IPS DF 19.7 (cell line): ENCODE measurements around the gene RUFY4.

Source experiments
- DNase-seq: peaks from one replicate; pipeline ENCODE4 v3.0.0-alpha.2; 2013; ENCODE audit warnings: low read depth, low spot score

The RUFY4 gene

DNA sequence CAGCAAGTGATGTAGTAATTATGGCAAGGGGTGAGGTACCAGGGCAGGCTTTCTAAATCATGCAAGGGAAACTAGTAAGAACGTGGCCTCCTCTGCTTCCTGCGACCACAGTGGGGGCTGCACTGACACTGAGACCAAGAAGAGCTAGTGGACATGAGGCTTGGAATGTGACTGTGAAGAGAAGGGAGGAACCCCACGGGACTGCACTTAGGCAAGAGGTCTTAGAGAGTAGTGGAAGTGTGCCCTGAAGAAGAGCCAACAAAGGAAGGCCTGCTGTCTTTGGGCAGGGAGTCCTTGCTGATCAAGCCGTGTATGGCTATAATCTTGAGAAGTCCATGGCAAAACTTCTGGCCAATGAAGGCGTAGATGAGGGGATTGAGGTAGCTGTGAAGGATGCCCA is 8.9 kb upstream of the RUFY4 start:
- no peak for DNase-seq

DNA sequence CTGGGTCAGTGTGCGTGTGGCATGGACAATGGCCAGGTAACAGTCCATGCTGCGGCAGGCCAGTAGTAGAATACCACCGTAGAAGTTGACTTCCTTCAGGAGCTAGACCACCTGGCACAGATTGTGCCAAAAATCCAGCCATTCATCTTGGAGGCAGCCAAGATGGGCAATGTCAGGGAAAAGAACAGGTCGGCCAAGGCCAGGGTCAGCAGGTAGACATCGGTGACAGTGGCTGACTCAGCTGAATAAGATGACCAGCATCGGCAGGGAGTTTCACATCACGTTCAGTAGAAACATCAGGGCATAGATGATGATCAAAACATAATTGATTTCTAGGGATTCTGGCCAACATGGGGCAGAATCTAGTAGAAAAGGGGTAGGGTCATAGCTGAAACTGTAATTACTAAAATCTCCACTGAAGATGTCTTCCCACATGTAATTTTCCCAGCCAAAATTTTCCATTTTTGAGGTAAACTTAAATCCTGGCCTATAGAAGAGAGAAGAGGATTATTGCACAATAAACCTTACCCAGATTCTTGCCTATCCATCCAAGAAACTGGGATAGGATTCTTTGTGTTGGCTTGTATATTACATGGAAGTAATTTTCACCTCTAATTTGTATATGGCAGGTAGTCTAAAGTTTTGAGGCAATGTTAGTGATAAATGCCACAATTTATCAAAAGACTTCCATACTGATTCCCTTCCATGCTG is 7.9 kb upstream of the RUFY4 start:
- no peak for DNase-seq

DNA sequence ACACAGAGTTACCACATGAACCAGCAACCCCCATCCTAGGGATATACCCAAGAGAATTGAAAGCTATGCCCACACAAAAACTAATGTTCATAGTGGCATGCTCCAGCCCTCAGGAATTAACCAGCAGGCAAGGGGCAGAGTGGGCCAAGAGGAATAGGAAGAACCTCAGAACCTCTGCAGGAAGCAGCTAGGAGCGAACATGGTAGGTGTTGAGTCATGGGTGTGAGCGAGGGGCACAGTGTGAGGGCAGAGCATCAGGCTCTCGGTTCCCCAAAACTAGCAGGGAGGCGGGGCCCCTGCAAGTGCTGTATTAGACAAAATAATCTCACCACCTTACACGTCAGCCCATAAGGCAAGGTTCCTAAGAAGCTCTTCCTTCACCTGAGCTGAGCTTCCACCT is 5.6 kb upstream of the RUFY4 start:
- no peak for DNase-seq

DNA sequence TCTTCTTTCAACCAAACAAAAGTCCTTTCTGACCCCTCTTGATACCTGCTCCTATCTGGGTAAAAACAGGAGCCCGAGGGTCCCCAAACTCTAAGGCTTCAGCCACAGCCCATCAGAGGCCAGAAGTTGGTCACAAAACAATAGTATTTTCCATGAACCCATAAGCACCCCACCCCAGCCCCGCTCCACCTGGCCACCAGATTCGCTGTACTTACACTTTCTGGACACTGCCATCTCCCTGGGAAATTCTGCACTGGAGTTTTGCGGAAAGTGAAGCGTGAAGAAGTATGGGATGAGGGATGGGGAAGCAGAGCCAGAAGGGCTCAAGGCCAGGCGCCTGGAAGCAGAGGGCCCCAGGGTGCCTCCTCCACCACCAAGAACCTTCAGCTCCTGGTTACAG is 5.2 kb upstream of the RUFY4 start:
- no peak for DNase-seq

DNA sequence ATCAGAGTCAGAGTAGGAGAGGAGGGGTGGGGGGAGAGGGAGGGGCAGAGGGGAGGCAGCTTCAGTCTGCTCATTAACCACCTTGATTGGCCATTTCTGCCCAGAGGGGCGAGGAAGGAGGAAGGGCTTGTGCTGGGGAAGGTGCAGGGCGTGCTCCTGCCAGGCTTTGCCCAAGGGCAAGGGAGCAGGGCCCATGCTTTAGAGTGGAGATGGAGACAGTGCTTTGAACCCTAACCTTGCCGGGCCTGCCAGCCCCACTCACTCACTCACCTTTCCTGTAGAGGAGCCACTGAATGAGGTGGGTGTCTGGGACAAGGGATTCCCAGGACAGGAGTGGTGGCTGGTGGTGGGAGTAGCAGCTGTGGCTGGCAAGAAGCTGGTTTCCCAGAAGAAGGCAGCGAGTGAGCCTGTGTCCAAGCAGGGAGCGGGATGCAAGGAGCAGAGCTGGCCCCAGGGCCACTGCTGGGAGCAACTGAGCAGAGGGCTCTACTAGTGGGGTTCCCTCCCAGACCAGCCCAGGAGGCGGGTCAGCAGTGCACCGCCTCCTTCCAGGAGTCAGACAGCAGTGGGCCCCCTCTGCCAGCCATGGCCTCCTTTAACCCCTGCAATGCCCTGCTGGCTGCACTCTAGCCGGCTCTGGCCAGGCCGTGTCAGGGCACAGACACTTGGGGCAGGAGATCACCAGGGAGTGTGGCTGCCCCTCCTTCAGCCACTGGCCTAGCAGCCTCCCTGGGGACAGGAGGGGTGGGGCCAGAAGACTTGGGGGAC is 3.6 kb upstream of the RUFY4 start:
- no peak for DNase-seq

DNA sequence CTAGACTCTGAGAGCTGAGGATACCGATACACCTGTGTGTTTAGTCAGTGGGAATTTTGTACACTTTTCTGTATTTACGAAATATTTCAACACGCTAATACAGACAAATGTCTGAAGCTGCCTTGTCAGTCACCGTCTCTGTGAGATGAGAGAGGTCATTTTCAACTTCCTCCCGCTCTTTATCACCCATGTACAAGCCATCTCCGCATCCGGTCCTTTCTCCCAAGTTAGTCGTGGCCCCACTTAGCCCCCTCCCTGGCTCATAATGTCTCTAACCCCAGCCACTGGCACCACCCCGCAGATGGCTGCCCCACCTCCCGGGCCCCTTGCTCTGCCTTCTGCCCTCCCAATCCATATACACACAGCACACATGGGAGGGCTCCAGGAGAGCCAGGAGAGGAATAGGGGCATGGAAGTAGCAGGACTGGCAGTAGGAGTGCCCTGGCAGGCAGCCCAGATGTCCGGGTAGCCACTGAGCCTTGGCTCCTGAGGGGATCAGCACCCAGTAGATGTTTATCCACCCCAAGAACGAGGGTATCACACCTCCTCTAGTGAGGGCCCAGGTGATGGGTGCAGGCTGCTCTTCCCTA is 2.0 kb upstream of the RUFY4 start:
- DNase-seq: no peak

DNA sequence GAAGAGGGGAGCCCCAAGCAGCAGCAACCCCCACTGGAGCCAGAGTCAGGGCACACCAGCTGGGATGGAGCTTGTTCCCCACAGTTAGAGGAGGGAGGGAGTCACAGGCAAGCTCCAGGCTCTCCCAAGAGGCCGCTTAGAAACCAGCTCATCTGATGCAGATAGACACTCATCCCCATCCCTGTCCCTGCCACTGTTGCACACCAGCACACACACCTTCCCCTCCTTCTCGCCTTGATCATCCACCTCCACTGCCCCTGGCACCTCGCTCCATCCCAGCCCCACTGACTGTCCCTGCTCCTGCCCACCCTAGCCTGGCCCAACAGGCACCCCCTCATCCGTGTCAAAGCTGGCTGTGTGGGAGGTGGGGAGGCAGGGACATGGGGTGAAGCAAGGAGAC is 1.5 kb upstream of the RUFY4 start:
- DNase-seq: no peak

DNA sequence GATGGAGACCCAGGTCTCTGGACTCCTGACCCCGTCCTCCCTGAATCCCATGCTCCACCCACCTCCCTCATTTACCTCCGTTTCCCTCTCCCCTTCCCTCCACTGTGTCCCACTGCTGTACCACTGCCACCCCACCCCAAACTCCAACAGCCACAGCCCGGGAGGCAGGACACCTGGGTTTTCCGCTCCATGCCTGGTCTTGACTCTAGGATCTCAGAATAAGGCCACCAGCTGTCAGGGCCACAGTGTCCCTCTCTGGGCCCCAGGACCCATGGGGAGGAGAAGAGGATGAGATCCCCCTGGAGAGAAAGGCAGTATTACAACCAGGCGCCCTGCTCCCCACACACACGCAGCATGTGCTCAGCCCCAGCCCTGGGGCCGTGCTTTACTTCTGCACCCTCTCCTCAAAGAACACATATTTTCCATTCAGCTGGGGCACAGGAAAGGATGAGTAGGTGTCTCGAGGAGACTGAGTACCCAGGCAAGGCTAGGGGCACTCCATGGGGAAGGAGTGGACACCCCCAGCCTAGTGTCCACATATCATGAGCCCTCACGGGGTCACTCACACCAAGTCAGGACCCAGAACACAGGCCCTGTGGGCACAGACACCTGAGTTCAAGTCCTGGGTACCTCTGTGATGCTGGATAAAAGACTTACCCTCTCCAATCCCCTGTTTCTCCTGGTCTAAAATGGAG is 700 bp downstream of the RUFY4 start:
- DNase-seq: no peak

DNA sequence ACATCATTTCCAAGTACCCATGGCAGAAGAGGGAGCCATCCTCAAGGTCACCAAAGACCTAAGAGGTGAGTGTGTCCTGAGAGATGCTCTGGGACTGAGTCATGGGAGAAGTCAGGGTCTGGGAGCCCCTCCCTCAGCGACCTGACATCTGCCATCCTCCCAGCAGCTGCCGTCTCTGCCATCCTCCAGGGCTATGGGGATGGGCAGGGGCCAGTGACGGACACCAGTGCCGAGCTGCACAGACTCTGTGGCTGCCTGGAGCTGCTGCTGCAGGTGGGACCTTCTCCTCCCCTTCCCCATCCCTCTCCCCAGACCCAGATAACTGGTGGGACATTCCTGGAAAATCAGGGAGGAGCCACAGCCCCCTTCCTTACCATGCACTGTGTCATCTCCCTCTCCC is 1.5 kb downstream of the RUFY4 start:
- DNase-seq: no peak

DNA sequence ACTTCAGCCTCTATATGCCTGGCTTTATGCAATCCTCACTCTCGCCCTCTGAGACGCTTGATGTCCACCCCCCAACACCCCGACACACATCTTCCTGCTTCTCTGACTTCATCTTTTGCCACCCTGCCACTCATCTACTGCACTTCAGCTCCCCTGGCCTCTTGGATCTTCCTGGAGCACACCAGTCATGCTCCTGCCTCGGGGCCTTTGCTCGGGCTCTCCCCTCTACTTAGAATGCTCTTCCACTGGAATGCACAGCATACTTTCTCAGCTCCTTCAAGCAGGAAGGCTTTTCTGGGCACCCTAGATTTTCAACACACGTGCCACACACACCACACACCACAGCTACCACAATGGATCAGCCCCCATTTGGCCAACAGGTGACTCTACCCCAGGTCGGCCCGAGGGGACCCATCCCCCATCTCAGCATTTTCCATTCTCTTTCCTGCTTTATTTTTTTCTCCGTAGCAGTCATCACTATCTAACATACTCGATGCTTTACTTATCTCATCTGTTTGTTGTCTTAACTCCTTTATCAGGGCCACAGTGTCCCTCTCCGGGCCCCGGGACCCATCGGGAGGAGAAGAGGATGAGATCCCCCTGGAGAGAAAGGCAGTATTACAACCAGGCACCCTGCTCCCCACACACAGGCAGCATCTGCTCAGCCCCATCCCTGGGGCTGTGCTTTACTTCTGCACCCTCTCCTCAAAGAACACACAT is 2.3 kb downstream of the RUFY4 start:
- DNase-seq: no peak

DNA sequence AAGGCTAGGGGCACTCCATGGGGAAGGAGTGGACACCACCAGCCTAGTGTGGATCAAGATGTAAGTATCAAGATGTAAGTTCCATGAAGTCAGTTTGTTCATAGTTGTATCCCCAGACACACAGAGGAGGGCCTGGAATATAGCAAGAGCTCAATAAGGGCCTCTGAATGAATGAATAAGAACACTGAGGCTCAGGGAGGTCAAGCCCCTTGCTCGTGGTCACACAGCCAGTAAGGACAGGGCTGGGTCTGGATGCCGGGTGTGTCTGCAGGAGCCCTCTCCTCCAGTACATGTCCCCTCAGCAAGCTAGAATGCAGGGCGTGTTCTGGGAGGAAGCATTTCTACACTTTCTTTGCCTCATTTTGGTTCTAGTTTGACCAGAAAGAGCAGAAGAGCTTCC is 2.9 kb downstream of the RUFY4 start:
- DNase-seq: no peak

DNA sequence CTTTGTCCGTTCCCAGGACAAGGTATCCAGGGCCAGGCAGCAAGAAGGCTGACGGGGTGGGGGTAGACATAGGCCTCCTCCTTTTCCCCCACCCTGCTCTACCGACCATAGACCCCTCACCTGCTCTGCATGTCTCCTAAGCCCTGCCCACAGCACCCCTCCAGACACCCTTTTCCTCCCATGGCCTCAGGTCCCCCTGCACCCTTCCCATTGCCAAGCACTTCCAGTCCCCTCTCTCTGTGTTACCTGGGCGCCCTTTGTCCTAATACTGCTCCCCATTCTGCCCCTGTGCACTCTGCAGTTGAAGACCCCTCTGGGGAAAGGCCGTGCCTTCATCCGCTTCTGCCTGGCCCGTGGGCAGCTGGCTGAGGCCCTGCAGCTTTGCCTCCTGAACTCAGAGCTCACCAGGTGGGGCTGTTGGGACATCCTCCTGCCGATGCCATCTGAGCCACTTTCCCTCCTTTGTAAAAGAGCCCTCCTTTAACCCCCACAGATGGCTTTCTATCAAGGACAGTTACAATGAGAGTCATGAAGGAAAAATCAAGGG is 3.5 kb downstream of the RUFY4 start:
- no peak for DNase-seq

DNA sequence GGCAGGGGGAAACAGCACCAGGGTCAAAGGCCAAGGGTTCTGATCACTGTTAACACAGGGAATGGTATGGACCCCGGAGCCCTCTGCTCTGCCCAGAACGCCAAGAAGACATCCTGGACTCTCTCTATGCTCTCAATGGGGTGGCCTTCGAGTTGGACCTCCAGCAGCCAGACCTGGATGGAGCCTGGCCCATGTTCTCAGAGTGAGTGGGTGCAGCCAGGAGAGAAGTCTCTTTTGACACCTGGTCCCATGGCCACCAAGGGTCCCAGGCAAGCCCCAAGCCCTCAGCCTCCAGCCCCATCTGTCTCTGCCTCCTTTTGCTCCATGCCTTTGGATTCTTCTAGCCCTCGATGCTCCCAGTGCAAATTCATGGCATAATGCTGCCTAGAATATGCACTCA is 4.1 kb downstream of the RUFY4 start:
- no peak for DNase-seq

DNA sequence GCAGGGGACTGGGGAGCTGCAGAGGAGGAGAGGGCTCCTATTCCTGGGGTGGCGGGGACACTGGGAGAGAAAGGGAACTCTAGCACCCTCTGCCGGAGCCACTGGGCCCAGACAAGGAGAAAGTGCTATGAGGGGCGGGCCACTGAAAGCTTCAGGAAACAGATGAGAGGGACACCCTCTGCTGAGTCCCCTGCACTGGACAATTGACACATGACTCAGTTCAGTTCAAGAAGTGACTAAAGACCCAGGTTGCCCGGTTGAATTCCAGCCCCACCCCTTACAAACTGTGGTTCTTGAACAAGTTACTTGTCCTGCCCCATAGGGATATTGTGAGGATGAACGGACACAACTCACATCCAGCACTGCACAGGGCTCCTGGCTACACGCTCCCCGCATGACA is 5.0 kb downstream of the RUFY4 start:
- peak; percentile 23 for DNase-seq

DNA sequence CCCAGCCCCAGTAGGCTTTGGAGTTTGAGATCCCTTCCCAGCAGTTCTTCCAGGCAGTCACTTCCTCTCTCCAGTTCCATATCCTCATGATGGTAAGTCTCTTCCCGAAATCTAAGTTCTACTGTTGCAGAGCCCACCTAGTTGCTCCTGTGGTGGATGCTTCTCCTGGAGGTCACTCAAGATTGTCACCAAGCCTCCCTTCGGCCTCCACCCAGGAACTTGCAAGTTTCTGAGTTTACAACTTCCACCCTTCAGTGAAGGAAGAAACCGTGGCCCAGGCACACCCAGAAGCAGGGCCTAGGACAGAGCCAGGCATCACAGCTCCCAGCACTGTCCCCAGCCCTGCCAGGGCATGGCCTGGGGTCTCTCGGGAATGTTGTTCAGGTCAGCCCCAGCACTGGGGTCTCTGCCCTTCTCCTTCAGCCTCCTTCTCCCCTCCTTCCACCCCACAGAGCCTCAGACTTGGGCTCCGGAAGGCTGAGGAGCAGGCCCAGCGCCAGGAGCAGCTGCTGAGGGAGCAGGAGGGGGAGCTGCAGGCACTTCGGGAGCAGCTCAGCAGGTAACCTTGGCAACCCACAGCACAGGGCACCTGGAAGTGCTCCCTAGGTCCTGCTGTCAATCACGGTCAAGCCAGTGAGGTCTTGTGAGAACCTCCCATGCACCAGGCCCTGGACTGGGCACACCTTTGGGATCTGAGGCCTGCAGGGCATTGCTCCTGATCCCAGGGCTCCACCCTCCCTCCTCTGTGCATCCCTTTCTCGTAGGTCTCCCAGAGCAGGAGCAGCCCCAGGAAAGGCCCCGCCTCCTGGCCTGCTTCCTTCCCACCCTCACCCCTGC is 7.1 kb downstream of the RUFY4 start:
- no peak for DNase-seq

DNA sequence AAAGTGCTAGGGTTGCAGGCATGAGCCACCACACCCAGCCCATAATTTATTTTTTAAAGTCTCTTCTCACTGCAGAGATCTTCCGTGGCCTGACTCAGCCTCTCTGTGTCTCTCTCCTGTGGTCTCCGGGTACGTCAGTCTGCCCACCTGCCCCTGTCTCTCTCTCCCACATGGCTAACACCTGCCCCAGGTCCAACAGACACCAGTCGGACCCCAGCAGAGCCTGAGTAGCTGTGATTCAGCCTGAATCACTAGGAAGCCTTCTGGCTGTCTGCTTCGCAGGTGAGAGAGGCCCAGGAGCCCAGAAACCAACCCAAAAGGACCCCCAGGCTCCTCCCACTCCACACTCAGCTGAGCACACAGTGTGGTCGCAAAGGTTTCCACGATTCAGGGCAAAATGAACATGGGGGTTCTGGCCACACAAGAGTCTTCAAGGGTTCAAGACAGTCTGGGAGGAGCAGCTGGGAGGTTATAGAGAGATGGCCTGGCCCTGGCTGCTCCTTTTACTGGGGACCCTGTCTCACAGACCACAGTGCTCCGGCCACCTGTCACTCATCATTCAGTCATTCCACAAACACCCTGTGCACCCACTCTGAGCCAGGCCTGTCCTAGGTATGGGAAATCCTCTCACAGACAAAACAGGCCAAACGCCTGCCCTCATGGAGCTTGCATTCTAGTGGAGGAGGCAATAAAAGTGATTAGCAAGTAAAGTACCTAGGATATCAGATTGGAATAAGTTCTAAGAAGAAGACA is 8.6 kb downstream of the RUFY4 start:
- no peak for DNase-seq

DNA sequence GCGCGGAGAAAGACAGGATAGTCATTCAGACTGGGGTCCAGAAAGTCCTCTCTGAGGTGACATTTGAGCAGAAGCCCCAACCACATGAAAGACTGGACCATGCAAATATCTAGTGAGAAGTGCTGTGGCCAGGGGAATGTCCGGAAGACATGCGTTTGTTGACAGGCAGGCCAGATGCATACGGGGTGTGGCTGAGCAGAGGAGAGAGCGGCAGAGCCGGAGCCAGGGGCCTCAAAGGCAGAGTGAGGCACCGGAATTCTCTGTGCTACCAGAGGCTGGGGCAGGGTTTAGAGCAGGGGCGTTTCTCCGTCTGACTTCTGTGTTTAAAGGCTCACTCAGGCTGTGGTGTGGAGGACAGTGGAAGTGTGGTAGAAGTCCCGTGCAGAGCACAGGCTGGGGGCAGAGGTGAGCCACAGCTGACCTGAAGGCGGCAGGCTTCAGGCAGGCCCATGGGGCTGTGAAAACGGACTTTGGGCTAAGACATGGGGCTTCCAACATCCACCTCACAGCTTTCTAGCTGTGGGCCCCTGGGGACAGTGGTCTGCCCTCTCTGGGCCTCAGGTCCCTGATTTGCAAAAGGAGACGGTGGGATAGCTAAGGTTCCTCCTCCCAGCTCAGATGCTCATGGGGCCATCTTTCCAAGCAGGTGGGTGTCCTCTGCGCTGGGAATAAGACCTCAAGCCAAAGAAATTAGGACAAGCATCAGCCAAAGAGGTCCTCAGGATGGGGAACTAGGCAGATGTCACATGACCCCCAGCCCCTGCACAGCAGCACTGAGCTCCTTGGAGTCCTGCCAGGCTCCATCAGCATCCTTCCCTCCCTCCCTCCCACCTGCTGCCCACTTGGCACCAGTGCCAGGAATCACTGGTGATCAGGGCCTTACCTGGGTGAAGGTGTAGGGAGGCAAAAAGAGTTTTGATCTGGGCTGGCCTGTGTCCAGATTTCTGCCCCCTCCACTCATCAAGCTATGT is 11.2 kb downstream of the RUFY4 start:
- no peak for DNase-seq

DNA sequence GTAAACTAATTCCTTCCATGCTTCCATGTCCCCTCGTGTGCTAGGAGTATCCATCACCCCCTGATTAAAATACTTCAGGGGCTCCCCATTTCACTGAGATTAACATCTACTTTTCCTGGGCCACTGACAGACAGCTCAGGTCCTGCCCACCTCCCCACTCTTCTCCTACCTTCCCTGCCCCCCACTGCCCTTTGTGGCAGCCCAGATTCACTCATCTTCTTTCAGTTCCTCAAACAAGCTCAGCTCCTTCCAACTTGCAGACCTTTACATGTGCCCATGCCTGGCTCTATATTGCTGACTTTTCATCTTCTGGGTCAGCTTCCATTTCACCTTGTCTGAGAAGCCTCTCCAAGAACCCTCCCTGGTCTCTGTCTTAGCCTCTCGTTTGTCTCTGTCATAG is 12.0 kb downstream of the RUFY4 start:
- no peak for DNase-seq

DNA sequence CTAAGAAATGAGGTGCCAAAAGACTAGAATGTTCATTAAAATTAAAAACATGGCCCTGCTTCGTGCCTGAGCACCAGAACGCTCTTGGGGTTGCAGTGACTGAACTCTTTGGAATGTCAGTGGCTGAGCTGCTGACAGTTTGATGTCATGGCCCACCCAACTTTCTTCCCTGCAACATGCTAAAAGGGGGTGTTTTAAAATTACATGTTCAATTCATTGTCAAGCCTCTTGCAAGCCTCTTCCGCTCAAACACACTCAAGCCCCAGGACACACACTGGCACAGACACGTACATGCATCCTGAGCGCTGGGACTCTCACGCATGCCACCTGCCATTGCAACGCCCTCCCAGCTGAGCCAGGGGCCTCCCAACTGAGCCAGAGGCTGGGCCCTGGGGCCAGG is 12.6 kb downstream of the RUFY4 start:
- DNase-seq: no peak
